Activated T-helper 1 cell treated with anti-CD3 and anti-CD28 coated beads, Interleukin-12 subunit alpha, Interleukin-12 subunit beta, Interleukin-2, Interleukin-4 antibody, amounts not matched to agents 30 ng/mL and 10 ng/mL and 1 ng/mL, durations not matched to agents 14 hours and 24 hours and 36 hours (primary cell): ENCODE measurements around the gene DHRS3. TPM values are rescaled to one million over a fixed set of nuclear protein-coding genes. Genes with fewer than 3 reads are reported as not detected.
A peak's percentile ranks its signal among the peaks of the same experiment; 100 is the strongest.

Experiments
- DNase-seq: peaks from one replicate; pipeline ENCODE4 v3.0.0; 2021; ENCODE audit warnings: low spot score
- H3K27ac Mint-ChIP-seq: one replicate; pipeline ENCODE4 v1.8.0; 2021; ENCODE audit warnings: mild to moderate bottlenecking, mixed read lengths
- H3K27me3 Mint-ChIP-seq: one replicate; pipeline ENCODE4 v1.8.0; 2022; ENCODE audit warnings: mild to moderate bottlenecking, moderate library complexity, mixed read lengths; ENCODE audit not compliant: insufficient read depth
- H3K36me3 Mint-ChIP-seq: one replicate; pipeline ENCODE4 v1.8.0; 2021; ENCODE audit warnings: low read depth, mixed read lengths
- H3K4me1 Mint-ChIP-seq: one replicate; pipeline ENCODE4 v1.8.0; 2021; ENCODE audit warnings: low read depth, mixed read lengths
- H3K4me3 Mint-ChIP-seq: one replicate; pipeline ENCODE4 v1.8.0; 2021; ENCODE audit warnings: mild to moderate bottlenecking, moderate library complexity, mixed read lengths
- H3K9me3 Mint-ChIP-seq: one replicate; pipeline ENCODE4 v1.8.0; 2021; ENCODE audit warnings: mixed read lengths
- intact Hi-C: fragments of 100-400 bp; cut with micrococcal nuclease; formaldehyde crosslinking; loops from one replicate; pipeline ENCODE4 v1.15.1; 2024
- total RNA-seq: library from RNA; stranded (reverse); gene quantifications from 2 replicates; pipeline ENCODE4 v1.2.3, GENCODE V29; 2022

DHRS3 gene
- total RNA-seq, 1 donor from 2014 or later: 111 TPM

DNA sequence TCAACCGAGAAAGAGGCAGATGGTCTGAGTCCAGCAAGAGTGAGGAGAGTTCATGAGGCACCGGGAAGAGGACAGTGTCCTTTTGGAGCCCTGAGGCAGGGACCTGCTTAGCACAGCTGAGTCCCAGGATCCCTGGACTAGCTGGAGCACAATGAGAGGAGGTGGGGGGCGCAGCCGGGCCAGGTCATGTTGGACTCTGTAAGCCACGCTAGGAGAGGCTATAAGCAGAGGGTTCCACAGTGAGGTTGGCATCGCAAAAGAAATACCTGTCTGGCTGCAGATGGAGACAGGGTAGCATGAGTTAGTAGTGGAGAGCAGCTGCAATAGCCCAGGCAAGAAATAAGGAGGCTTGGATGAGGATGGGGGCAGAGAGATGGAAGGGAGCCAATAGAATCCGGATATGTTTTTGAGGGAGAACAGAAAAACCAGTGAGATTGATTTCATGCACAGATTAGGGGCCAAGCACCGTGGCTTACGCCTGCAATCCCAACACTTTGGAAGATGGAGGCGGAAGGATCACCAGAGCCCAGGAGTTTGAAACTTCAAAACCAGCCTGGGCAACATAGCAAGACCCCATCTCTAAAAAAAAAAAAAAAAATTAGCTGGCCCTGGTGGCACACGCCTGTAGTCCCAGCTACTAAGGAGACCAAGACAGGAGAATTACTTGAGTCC lies 98.2 kb downstream of the DHRS3 start:
- no peak for DNase-seq
- Mint-ChIP-seq H3K4me1 (peaks cover 35% of the 10 kb centered on the region), H3K4me3 (no peak overlapping the region), H3K27ac (peak overlapping the region; percentile 62), H3K27me3 (no peaks in the 10 kb centered on the region), H3K36me3 (peaks cover 21% of the 10 kb centered on the region), H3K9me3 (peaks cover 4% of the 10 kb centered on the region)
- intact Hi-C loops: loop anchor here (1.0 to 10.0 kb wide), 9 partner anchors 10 to 355 kb away; partner anchors contain the start of gene TNFRSF1B

DNA sequence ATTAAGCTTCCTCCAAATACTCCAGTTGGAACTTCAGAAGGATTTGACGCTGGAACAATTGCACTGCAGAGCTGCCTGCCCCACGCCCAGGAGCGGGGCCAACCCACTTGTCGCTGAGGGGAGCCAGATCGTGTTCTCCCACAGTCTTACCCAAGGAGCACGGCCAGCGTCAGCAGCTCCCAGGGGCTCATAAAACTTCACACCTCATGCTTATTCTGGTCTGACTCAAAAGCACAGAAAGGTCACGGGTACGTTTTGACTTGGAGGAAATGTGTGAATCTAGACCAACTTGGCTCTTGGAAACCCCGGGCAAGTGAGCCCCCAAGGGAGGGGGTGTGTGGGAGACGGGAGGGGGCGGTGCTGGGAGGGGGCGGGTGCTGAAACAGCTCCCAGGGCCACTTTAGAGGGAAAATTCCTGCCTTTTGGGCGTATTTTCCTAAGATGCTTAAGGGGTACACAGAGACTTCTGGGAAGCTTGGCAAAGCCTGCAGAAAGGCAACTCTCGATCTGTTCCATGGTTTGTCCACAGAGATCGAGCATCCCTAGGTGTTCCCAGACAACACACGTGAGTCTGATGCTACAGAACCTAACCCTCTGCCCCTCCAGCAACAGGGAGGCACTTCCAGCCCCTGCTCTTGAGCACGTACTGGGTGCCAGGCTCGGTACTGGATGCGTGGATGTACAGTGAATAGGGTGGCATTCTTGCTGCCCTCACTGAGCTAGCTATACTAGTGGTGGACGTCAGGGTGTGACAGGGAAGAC lies 98.9 kb downstream of the DHRS3 start:
- intact Hi-C loops: loop anchor here (1.0 to 10.0 kb wide), 9 partner anchors 9 to 354 kb away; partner anchors contain the start of gene TNFRSF1B
- peak; percentile 21 for DNase-seq

More for the DNA sequence above, 98.9 kb downstream of the DHRS3 start:
- H3K4me1 Mint-ChIP-seq: peaks cover 38% of the 10 kb centered on the region
- no peaks in the 10 kb centered on the region for H3K27me3 Mint-ChIP-seq
- H3K9me3 Mint-ChIP-seq: peaks cover 2% of the 10 kb centered on the region
- H3K27ac Mint-ChIP-seq: peak overlapping the region; percentile 73
- H3K36me3 Mint-ChIP-seq: peaks cover 19% of the 10 kb centered on the region
- no peak overlapping the region for H3K4me3 Mint-ChIP-seq

Other genes starting within 250 kb of the DHRS3 start
- not detected in 2 replicates for gene AADACL4, start 25.9 kb upstream of the DHRS3 start, total RNA-seq
- gene AADACL3, start 97.9 kb upstream of the DHRS3 start, total RNA-seq: not detected in 2 replicates
- not detected in 2 replicates for gene CFAP107, start 128.0 kb upstream of the DHRS3 start, total RNA-seq
- gene PRAMEF12, start 155.5 kb upstream of the DHRS3 start, total RNA-seq: not detected in 2 replicates
- not detected in 2 replicates for gene PRAMEF1, start 173.2 kb upstream of the DHRS3 start, total RNA-seq
- gene PRAMEF11, start 213.2 kb upstream of the DHRS3 start, total RNA-seq: not detected in 2 replicates
- not detected in 2 replicates for gene HNRNPCL1, start 230.5 kb upstream of the DHRS3 start, total RNA-seq
- gene PRAMEF2, start 238.9 kb upstream of the DHRS3 start, total RNA-seq: not detected in 2 replicates